Measurements from ENCODE around the gene TMTC2. TPM values are rescaled to one million over a fixed set of nuclear protein-coding genes. Genes with fewer than 3 reads are reported as not detected.

The TMTC2 gene
- polyA plus RNA-seq, 1 donor from 2014 or later: 20.6 TPM

DNA sequence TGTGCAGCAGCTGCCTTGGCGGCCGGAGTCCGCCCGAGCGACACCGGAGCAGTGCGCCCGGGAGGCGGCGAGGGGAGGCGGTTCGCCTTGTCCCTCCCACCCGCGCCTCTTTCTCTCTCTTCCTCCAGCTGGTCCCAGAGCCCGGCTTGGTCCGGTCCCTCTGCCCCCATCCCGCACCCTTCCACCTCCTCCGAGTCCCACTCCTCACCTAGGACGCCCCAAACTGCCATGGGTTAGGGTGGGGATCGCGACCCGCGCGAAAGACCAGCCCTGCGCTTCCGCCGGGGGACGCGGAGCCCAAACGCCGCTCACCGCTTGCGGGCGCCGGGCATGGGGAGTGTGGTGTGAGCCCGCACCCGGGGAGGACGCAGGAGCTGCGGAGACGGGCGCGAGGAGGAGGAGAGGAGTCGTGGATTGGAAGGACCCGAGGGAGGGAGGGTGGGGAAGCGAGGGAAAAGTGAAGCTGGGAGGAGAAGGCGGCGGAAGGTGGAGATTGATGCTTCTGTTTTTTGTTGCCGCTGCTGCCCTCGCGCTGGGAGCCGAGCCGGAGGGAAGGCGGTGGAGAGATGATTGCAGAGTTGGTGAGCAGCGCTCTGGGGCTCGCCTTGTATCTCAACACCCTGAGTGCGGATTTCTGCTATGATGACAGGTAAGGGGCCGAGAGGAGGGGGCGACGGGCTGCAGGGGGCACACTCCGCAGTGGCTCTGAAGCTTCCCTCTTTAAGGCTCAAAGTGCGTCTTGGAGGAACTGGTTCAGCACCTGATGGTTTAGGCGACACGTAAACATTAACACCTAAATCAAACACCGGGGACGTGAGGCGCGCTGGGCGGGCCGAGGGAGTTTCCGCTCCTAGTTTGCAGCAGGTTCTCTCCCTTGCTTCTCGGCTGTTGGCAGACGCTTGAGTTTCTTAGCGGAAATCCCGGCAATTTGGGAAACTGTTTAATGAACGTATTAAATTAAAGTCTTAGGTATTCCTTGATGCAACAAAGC lies 610 bp downstream of the TMTC2 start:
- H3K9ac ChIP-seq (ENCODE audit: low read length): peak overlapping the region; percentile 83
- H3K36me3 ChIP-seq (ENCODE audit: insufficient read depth, low read length): no peaks in the 10 kb centered on the region
- peaks cover 3% of the 10 kb centered on the region for H4K20me1 ChIP-seq (ENCODE audit: insufficient read depth)
- H3K79me2 ChIP-seq (replicated peaks; ENCODE audit: insufficient read depth, low read length): peaks cover 38% of the 10 kb centered on the region
- no peaks in the 10 kb centered on the region for H3K9me2 ChIP-seq (ENCODE audit: insufficient read depth, low read length)
- no peaks in the 10 kb centered on the region for H3K27me3 ChIP-seq (ENCODE audit: insufficient read depth, low read depth, low read length)
- TF ChIP-seq TAF1 (IDR thresholded peaks at IDR 0.05; ENCODE audit: low read depth) (no peak), EP300 (conservative IDR thresholded peaks at IDR 0.05; ENCODE audit: poor library complexity, severe bottlenecking) (no peak), MXI1 (conservative IDR thresholded peaks at IDR 0.05; ENCODE audit: poor library complexity, severe bottlenecking) (peak; percentile 39), RAD21 (conservative IDR thresholded peaks at IDR 0.05) (peak; percentile 50), EZH2 (IDR thresholded peaks at IDR 0.05; ENCODE audit: borderline replicate concordance, insufficient read depth, low read length, poor library complexity, severe bottlenecking) (no peak), POLR2AphosphoS5 (IDR thresholded peaks at IDR 0.05) (no peak), SMC3 (conservative IDR thresholded peaks at IDR 0.05; ENCODE audit: poor library complexity) (peak; percentile 36)
- TF ChIP-seq, protein P1, sequence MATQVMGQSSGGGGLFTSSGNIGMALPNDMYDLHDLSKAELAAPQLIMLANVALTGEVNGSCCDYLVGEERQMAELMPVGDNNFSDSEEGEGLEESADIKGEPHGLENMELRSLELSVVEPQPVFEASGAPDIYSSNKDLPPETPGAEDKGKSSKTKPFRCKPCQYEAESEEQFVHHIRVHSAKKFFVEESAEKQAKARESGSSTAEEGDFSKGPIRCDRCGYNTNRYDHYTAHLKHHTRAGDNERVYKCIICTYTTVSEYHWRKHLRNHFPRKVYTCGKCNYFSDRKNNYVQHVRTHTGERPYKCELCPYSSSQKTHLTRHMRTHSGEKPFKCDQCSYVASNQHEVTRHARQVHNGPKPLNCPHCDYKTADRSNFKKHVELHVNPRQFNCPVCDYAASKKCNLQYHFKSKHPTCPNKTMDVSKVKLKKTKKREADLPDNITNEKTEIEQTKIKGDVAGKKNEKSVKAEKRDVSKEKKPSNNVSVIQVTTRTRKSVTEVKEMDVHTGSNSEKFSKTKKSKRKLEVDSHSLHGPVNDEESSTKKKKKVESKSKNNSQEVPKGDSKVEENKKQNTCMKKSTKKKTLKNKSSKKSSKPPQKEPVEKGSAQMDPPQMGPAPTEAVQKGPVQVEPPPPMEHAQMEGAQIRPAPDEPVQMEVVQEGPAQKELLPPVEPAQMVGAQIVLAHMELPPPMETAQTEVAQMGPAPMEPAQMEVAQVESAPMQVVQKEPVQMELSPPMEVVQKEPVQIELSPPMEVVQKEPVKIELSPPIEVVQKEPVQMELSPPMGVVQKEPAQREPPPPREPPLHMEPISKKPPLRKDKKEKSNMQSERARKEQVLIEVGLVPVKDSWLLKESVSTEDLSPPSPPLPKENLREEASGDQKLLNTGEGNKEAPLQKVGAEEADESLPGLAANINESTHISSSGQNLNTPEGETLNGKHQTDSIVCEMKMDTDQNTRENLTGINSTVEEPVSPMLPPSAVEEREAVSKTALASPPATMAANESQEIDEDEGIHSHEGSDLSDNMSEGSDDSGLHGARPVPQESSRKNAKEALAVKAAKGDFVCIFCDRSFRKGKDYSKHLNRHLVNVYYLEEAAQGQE (IDR thresholded peaks at IDR 0.05; ENCODE audit: borderline replicate concordance): no peak
- TF ChIP-seq, protein P2, sequence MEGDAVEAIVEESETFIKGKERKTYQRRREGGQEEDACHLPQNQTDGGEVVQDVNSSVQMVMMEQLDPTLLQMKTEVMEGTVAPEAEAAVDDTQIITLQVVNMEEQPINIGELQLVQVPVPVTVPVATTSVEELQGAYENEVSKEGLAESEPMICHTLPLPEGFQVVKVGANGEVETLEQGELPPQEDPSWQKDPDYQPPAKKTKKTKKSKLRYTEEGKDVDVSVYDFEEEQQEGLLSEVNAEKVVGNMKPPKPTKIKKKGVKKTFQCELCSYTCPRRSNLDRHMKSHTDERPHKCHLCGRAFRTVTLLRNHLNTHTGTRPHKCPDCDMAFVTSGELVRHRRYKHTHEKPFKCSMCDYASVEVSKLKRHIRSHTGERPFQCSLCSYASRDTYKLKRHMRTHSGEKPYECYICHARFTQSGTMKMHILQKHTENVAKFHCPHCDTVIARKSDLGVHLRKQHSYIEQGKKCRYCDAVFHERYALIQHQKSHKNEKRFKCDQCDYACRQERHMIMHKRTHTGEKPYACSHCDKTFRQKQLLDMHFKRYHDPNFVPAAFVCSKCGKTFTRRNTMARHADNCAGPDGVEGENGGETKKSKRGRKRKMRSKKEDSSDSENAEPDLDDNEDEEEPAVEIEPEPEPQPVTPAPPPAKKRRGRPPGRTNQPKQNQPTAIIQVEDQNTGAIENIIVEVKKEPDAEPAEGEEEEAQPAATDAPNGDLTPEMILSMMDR (IDR thresholded peaks at IDR 0.05; ENCODE audit: poor library complexity, severe bottlenecking): no peak
- H3K4me2 ChIP-seq (ENCODE audit: low read length): peak overlapping the region; percentile 95
- H3K27ac ChIP-seq (ENCODE audit: low read length): peak overlapping the region; percentile 79
- H3K9me3 ChIP-seq (ENCODE audit: low read length): no peaks in the 10 kb centered on the region
- H3F3A ChIP-seq (ENCODE audit: insufficient read depth, low read length, poor library complexity, severe bottlenecking): no peaks in the 10 kb centered on the region
- peak overlapping the region; percentile 63 for H2AFZ ChIP-seq (ENCODE audit: low read depth, low read length)
- peak overlapping the region; percentile 89 for H3K4me3 ChIP-seq (ENCODE audit: low read length)

DNA sequence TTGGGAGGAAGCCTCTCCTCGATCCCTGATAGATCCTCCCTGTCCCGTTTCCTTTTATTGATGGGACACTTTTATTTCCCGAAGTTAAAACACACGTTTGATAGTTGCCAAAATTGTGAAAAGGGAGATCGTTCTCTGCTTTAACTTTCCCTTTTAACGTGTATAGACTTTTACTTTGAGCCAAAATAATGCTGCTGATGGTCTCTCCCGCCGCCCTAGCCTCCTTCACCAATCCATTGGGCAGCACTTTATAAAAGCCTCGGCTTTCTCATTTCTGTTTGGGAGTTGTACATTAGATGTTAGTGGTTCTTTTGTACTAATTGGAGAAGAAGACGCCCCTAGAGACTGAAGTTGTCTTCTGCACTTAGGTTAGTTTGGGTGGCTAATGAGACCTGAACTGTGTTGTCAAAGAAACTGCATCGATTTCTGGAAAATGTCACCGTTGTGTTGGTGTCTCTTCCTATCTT lies 1.4 kb downstream of the TMTC2 start:
- peak overlapping the region; percentile 95 for H3K4me2 ChIP-seq (ENCODE audit: low read length)
- peak overlapping the region; percentile 89 for H3K4me3 ChIP-seq (ENCODE audit: low read length)
- peak overlapping the region; percentile 83 for H3K9ac ChIP-seq (ENCODE audit: low read length)
- no peaks in the 10 kb centered on the region for H3K9me3 ChIP-seq (ENCODE audit: low read length)
- no peak overlapping the region for H2AFZ ChIP-seq (ENCODE audit: low read depth, low read length)
- H4K20me1 ChIP-seq (ENCODE audit: insufficient read depth): peaks cover 3% of the 10 kb centered on the region
- H3K27ac ChIP-seq (ENCODE audit: low read length): peak overlapping the region; percentile 79
- no peaks in the 10 kb centered on the region for H3F3A ChIP-seq (ENCODE audit: insufficient read depth, low read length, poor library complexity, severe bottlenecking)
- no peaks in the 10 kb centered on the region for H3K9me2 ChIP-seq (ENCODE audit: insufficient read depth, low read length)
- TF ChIP-seq, protein P1 (IDR thresholded peaks at IDR 0.05; ENCODE audit: borderline replicate concordance): no peak
- TF ChIP-seq, protein P2 (IDR thresholded peaks at IDR 0.05; ENCODE audit: poor library complexity, severe bottlenecking): peak; percentile 18
- TF ChIP-seq TAF1 (IDR thresholded peaks at IDR 0.05; ENCODE audit: low read depth) (no peak), EP300 (conservative IDR thresholded peaks at IDR 0.05; ENCODE audit: poor library complexity, severe bottlenecking) (no peak), RAD21 (conservative IDR thresholded peaks at IDR 0.05) (no peak), POLR2AphosphoS5 (IDR thresholded peaks at IDR 0.05) (no peak)
- H3K79me2 ChIP-seq (replicated peaks; ENCODE audit: insufficient read depth, low read length): peaks cover 38% of the 10 kb centered on the region
- H3K27me3 ChIP-seq (ENCODE audit: insufficient read depth, low read depth, low read length): no peaks in the 10 kb centered on the region
- no peaks in the 10 kb centered on the region for H3K36me3 ChIP-seq (ENCODE audit: insufficient read depth, low read length)
